ENCODE measurements around the gene MVB12B.

DNA sequence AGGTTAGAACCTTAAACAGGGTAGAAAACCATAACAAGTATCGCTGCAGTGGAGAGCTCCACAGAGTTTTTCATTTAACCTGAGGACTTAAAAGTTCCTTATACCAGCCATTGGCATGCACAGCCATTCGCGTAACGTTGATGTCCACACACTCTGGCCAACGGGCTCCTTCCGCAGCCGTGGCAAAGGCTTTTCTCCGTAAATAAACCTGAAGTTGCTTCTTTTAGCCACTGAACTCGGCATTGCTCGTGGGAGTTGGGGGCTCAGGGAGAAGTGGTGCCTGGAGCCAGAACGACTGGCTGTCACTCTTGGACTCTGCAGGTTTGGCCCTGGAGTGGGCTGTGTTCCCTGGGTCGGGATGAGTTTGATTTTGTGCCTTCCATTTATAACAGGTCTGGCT, 161.2 kb downstream of the MVB12B start:
- no peak for TF ChIP-seq POLR2AphosphoS5 (IDR thresholded peaks at IDR 0.05; ENCODE audit: borderline replicate concordance, low read depth, low read length)
- no peak for TF ChIP-seq EZH2 (IDR thresholded peaks at IDR 0.05)
- no peak for TF ChIP-seq FOXP2 (optimal IDR thresholded peaks at IDR 0.05; ENCODE audit: control extremely low read depth, extremely low read length, insufficient read depth)
